GM21576 (cell line): ENCODE data around the gene NR1I3.

ENCODE experiments used
- ATAC-seq: cut with Tn5 transposase; IDR thresholded peaks from one replicate; pipeline ENCODE4 v1.9.1; 2021; ENCODE audit warnings: mild to moderate bottlenecking, moderate library complexity; ENCODE audit not compliant: unreplicated experiment

The NR1I3 gene

DNA sequence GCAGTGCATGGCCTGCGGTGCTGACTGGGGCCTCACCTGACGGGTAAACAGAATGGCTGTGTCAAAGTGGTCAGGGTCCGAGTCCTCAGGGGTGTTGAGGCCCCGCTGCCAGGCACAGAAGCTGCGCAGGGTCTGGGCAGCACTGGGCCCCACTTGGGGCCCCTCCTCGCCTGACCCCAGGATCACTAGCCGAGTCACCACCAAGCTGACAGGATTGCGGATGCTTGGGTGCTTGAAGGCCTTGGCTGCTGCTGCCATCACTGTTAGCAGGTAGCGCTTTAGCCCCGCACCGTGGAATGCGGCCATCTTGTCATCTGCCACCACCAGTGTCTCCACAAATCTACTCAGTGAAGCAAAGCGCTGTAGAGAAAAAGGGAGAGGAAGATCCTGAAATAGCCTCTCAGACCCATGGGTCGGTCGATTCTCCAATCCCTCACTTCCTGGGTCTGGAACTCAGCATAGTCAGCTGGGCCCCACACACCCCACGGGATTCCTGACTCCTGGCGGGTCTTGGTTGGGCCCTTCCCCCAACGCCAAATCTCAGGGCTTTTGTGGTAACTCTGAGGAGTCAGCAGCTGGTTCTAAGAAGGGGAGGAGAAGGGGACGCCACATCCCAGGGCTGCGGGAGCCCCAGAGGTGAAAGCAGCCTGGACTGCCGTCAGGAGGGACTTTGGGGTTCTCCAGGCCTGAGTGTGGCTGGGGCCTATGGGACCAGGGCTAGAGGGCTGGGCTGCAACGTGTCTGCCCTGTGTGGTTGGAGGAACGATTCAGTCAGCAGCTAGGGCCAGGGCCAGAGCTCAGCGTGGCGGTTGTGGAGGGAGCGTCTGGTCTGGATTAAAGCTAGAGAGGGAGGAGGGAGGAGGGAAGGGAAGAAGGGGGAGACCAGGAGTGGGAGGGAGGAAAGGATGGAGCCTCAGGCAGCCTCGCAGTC is 41.2 kb downstream of the NR1I3 start:
- no peak for ATAC-seq

DNA sequence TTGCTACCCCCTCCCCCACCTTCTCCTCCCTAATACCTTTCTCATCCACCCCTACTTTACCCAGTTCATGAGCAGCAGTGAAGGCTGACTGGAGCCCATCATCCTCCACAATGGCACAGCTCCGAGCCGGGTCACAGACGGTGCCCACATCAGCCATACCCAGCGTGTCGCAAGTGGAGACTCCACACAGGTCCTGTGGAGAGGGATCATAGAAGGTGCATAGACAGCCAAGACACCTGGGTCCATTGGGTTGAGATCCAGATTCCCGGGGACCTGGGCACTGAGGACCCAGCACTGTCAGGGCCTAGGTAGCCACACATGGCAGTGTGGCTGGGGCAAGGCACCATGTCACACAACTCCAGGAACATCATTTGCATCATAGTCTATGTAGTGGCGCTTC is 41.9 kb downstream of the NR1I3 start:
- no peak for ATAC-seq

DNA sequence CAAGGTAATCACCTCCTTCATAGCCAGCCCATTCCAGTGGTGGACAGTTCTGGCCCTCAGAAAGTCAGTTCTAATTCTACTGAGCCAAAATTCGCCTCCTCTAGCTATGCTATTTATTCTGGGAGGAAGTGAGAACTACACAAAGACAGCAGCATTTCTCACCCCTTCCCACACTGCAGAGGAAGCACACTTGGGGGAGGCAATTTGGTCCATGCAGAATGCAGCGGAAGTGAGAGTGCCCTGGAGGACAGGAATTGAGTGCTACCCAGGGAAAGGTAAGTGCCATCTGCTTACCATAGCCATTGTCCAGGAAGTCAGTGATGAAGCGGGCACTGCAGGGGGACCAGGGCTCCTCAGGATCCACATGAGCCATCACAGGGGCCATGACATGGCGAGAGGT is 42.8 kb downstream of the NR1I3 start:
- peak; percentile 53 for ATAC-seq

DNA sequence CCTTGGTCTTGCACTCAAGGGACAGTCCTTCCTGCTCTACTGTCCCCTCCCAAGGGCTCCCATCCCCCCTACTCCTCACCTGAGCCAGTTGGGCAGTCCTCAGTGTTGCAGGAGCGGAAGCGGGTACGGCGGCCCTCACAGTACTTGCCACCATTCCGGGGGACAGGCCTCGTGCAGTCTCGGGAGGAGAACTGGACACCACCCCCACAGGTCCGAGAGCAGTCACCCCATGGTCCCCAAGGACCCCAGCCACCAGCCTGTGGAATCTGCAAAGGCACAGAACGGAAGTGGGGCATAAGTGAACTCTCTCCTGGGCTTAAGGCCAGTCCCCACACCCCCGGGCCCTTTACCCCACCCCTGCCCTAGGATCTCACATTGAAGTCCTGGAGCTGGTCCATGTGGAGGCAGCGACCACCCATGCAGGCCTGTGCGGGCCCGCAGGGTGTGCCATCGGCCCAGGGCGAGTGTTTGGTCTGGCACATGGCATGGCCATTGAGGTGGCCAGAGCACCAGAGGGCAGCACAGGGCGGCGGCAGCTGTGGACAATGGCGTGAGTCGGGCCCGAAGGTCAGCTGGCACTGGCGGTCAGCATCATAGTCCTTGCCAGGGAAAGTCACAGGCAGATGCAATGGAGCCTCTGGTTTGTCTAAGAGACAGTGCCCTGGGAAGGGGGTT is 44.3 kb downstream of the NR1I3 start:
- no peak for ATAC-seq

DNA sequence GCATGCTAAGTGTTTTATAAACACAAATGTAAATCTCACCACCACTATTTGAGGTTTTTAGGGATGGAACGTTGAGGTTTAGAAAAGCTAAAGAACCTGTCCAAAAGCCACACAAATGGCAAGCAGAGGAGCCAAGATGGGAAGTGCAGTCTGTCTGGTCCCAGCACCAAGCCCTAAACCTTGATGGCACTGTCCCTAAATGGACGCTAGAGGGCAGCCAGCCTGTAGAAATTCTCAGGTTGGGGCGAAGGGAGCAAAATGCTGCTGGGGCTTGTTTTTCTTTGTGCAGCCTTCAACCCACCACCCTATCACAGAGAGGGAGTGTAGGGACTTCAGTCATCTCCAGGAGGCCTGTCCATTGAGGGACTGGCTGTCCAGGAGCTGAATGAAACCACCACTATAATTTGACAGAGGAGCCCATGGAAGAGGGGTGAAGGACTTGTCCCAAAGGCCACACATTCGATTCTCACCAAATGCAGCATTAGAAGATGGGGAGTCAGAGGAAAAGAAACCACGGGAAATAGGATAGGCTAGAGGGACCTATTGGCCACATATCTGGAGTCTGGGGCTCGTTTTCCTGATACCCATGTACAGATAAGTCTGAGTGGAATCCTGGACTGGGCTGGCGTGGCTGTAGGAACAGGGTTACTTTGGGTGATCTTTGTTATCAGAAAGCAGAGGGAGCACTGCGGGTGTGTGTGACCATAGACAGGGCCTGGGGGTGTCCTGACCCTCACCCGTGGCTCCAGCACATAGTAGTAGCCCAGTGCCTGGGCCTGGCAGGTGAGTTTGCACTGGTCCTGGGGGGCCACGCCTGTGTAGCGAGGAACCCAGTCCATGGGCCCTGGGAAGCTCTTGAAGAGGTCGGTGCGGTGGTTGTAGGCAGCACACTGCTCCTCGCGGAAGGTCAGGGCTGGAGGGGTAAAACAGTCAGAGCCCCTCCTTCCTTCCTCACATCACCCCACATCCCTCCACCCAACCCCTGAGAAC is 45.2 kb downstream of the NR1I3 start:
- peak; percentile 60 for ATAC-seq

DNA sequence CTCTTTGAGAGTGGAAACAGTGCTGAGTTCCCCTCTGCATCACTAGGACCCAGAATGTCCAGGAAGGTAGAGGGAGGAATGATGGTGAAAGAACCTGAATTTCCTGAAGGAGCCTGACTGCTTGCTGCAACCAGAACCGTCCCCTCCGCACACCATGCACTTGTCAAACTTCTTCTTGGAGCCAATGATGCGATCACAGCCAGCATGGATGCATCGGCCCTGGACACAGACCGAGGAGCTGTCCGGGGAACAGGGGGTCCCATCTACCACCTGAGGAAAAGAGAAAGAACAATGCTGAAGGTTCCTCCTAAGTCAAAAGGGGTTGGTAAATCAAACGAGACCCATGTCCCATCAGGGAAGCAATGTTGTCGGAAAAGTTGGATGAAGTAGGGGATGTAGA is 46.0 kb downstream of the NR1I3 start:
- ATAC-seq: no peak

DNA sequence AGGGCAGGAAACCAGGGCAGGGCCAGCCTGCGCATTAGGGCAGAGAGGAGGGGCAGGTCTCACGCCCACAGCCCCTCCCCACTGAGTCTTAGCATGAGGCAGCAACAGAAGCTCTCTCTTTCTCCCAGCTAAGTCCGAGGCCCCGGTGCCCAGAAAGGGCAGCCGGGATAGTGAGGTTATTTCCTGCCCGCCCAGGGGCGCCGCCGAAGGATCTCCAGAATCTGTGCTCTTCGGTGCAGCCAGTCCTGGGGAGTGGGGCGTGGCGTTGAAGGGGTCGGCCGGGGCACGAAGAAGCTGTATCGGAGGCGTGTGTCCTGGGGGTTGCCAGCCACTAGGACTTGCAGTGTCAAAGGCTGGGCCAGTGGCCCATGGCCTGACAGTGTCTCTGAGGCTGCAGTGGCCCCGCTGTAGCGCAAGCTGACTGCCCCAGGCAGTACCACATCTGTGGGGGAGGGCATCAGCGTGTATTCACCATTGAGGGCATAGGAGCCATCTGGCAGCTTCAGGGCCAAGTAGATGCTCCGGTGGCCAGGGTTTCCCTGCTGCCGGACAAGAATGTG is 47.0 kb downstream of the NR1I3 start:
- no peak for ATAC-seq

DNA sequence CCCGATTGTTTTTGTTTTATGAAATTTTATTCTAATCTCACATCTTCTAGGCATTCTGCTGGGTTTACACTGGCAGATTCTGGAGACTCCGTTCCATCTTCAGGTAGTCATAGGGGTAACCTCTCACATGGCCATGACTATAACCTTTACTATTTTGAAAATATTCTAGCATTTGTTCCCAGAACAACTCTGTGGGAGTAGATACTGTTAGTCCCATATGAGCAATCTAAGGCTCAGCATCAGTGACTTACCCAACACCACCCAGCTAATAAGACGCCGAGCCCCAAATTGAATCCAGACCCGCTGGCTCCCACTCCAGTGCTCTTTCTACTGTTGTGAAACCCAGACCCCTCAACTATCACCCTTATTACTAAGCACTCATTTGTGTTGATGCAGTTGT is 49.0 kb downstream of the NR1I3 start:
- no peak for ATAC-seq

DNA sequence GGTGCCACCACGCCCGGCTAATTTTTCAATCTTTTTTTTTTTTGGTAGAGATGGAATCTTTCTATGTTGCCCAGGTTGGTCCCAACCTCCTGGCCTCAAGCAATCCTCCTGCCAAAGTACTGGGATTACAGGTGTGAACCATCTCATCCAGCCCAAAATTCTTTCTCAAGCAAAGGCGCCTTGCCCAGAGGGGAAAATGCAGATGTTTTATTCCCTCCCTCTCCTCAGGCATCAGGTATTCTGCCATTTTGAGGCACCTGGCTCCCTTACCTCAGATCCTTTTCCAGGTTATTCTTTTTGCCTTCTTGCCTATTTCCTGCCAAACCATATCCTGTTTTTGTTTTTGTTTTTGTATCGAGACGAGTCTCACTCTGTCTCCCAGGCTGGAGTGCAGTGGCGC is 49.6 kb downstream of the NR1I3 start:
- no peak for ATAC-seq

DNA sequence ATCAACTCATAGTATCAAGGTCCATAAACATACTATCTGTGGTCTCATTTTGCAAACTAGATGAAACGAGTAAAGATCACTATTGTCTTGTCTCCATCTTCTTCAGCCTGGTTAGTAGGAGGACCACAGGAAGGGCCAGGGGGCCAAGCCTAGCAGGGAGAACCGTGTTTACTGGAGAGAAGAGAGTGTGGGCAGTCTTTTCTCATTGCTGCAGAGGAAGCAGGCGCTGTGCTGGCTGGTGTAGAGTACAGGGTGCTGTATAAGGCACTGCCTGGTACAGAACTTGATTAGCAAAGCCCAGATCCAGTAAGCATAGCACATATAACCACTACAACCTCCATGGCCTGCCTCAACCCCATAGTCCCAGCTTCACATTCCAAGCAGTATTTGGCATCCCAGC is 50.7 kb downstream of the NR1I3 start:
- no peak for ATAC-seq

DNA sequence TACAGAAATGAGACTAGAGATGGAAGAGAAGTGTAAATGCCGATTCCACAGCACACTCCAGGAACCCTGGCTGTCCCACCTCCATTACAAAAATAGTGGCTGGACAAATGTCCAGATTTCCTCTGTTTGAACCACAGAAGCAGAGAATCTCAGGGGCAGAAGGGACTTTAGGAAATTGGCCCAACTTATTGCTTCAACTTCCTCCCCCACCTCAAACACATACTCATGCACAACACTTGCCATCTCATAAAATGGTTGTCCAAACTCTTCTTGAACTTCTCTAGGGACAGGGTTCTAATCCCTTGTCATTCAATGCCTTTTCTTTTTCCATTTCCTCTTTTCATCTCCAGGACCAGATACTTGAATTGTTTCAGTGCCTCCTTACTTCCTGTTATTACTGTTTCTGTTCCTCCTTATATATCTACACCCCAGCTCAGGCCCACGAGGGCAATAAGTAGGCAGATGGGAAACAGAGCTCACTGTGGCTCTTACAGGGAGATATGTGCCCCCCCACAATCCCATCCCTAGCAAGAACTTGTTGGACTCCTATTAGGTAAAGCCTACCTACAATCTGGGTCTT is 52.2 kb downstream of the NR1I3 start:
- ATAC-seq: no peak

DNA sequence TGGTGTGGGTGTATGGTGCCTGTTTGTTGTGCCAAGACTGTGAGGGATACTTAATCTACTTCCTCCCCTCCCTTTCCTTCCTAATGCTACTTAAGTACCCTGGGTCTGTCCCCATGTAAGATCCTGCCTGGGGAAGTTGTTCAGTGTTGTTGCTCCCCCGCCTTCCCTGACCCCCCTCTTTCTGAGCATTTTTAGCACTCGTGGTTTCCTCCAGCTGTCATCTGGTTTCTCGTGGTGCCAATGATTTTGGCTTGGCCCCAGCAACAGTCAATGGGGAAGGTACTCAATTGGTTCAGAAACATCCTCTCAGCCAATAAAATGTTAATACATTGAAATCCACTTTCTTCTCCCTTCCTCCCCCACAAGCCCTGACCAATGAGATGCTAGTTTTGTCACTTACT is 52.7 kb downstream of the NR1I3 start:
- peak; percentile 63 for ATAC-seq

DNA sequence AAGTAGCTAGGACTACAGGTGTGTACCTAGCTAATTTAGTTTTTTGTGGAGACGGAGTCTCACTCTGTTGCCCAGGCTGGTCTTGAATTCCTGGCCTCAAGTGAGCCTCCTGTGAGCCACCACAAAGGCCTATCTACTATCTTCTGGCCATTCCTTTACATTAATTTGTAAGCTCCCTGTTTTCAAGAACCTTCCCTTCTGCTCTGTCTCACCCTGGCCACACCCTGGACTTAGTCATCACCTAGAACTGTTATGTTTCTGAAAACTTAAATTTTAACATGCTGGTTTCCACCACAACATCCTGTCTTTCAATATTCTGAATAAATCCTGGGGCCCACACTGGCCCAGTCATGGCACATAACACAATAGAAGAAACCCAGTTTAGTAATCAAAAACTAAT is 55.8 kb downstream of the NR1I3 start:
- ATAC-seq: peak; percentile 43

DNA sequence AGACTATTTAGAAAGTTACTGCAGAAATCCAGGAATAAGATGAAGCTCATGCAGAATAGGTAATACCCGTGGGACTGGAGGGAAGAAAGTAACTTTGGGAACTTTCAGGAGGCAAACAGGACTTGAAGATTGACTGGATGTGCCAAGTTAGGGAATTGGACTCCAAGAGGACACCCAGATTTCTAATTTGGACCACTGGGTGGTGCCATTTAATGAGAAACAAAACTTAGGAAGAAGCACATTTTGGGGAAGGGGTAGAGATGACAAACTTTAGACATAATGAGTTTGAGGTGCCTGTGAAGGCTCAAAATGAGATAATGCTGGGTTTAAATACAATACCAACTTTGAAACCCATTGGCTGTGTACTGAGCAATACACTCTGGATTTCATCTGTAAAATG is 57.4 kb downstream of the NR1I3 start:
- ATAC-seq: no peak

DNA sequence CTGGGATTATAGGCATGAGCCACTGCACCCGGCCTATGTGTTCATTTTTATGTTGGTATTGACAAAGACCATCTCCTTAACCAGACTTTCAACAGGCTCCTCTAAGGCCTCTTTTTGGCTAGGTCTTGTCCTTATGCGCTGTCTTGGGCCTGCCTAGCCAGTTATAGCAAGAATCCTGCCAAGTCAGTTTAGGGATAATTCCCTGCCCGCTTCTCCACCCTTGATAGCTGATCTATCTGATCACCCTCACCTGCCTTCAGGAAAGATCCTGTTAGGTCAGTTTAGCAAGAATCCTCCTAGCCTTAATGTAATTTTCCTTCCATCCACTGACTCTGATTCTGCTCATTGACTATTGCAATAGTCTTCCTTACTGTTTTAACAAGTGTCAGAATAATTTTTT is 58.3 kb downstream of the NR1I3 start:
- ATAC-seq: no peak
